Neural cell (in vitro differentiated cells): ENCODE results near the gene VWA1. TPM values are rescaled to one million over a fixed set of nuclear protein-coding genes. Genes with fewer than 3 reads are reported as not detected.

ENCODE experiments used
- H2AFZ ChIP-seq: fragments of 200-600, 300-800 bp; sonication (generic), shearing (Covaris generic); 2 replicates; pipeline ENCODE4 v1.6.0; 2014; ENCODE audit warnings: low read depth, mild to moderate bottlenecking, antibody characterized with exemption, low read length, moderate library complexity
- H3F3A ChIP-seq: fragments of 200-600 bp; shearing (Covaris generic); 2 replicates; pipeline ENCODE4 v1.6.1; 2016; ENCODE audit warnings: mild to moderate bottlenecking, moderate library complexity, mixed read lengths, antibody characterized with exemption, low read length; ENCODE audit not compliant: insufficient read depth, poor library complexity, severe bottlenecking
- H3K27ac ChIP-seq: fragments of 200-600, 300-800 bp; sonication (generic), shearing (Covaris generic); 2 replicates; pipeline ENCODE4 v1.5.1; 2014; ENCODE audit warnings: mild to moderate bottlenecking, low read length, moderate library complexity
- H3K27me3 ChIP-seq: fragments of 300-800, 200-600 bp; sonication (generic), shearing (Covaris generic); 2 replicates; pipeline ENCODE4 v1.6.0; 2014; ENCODE audit warnings: mild to moderate bottlenecking, low read depth, low read length, moderate library complexity; ENCODE audit not compliant: insufficient read depth
- H3K36me3 ChIP-seq: fragments of 300-800, 200-600 bp; sonication (generic), shearing (Covaris generic); 2 replicates; pipeline ENCODE4 v1.5.1; 2014; ENCODE audit warnings: mild to moderate bottlenecking, antibody characterized with exemption, low read length, moderate library complexity; ENCODE audit not compliant: insufficient read depth
- H3K4me2 ChIP-seq: fragments of 300-800, 200-600 bp; sonication (generic), shearing (Covaris generic); 2 replicates; pipeline ENCODE4 v1.6.0; 2014; ENCODE audit warnings: mild to moderate bottlenecking, low read length
- H3K4me3 ChIP-seq: fragments of 300-800, 200-600 bp; sonication (generic), shearing (Covaris generic); 2 replicates; pipeline ENCODE4 v1.5.1; 2014; ENCODE audit warnings: mild to moderate bottlenecking, low read length, moderate library complexity
- H3K79me2 ChIP-seq: fragments of 200-600 bp; shearing (Covaris generic); replicated peaks from 2 replicates; pipeline ENCODE4 v1.6.0; 2014; ENCODE audit warnings: mild to moderate bottlenecking, low read length, moderate library complexity; ENCODE audit not compliant: insufficient read depth
- H3K9ac ChIP-seq: fragments of 300-800, 200-600 bp; sonication (generic), shearing (Covaris generic); 2 replicates; pipeline ENCODE4 v1.6.1; 2016; ENCODE audit warnings: mild to moderate bottlenecking, low read length, mixed read lengths
- H3K9me2 ChIP-seq: fragments of 200-600 bp; shearing (Covaris generic); 2 replicates; pipeline ENCODE4 v1.6.1; 2016; ENCODE audit warnings: mild to moderate bottlenecking, low read length, mixed read lengths; ENCODE audit not compliant: insufficient read depth
- H3K9me3 ChIP-seq: fragments of 200-600, 300-800 bp; sonication (generic), shearing (Covaris generic); 2 replicates; pipeline ENCODE4 v1.6.1; 2016; ENCODE audit warnings: mild to moderate bottlenecking, mixed run types, low read length, moderate library complexity, mixed read lengths
- H4K20me1 ChIP-seq: fragments of 200-600 bp; shearing (Covaris generic); 2 replicates; pipeline ENCODE4 v1.6.1; 2016; ENCODE audit warnings: mild to moderate bottlenecking, mixed run types; ENCODE audit not compliant: insufficient read depth
- EP300 ChIP-seq: fragments of 450-650 bp; conservative IDR thresholded peaks from 2 replicates; pipeline ENCODE4 v1.6.1; 2014; ENCODE audit warnings: antibody characterized with exemption, mild to moderate bottlenecking, moderate library complexity; ENCODE audit not compliant: poor library complexity, severe bottlenecking
- EZH2 ChIP-seq: fragments of 200-600, 300-800 bp; shearing (Covaris generic), sonication (generic); IDR thresholded peaks from 2 replicates; pipeline ENCODE4 v1.6.1; 2014; ENCODE audit warnings: antibody characterized with exemption, low read length, borderline replicate concordance, mild to moderate bottlenecking; ENCODE audit not compliant: insufficient read depth, poor library complexity, severe bottlenecking
- MXI1 ChIP-seq: fragments of 450-650 bp; conservative IDR thresholded peaks from 2 replicates; pipeline ENCODE4 v1.6.1; 2014; ENCODE audit warnings: antibody characterized with exemption, mild to moderate bottlenecking; ENCODE audit not compliant: poor library complexity, severe bottlenecking
- POLR2AphosphoS5 ChIP-seq: IDR thresholded peaks from 2 replicates; pipeline ENCODE4 v1.6.1; 2012
- RAD21 ChIP-seq: fragments of 450-650 bp; conservative IDR thresholded peaks from 2 replicates; pipeline ENCODE4 v1.6.1; 2014; ENCODE audit warnings: antibody characterized with exemption, mild to moderate bottlenecking, moderate library complexity
- SMC3 ChIP-seq: fragments of 450-650 bp; conservative IDR thresholded peaks from 2 replicates; pipeline ENCODE4 v1.6.1; 2014; ENCODE audit warnings: antibody characterized with exemption, mild to moderate bottlenecking, moderate library complexity; ENCODE audit not compliant: poor library complexity
- TAF1 ChIP-seq: IDR thresholded peaks from 2 replicates; pipeline ENCODE4 v1.6.1; 2012; ENCODE audit warnings: low read depth
- polyA plus RNA-seq: library from polyadenylated mRNA; depleted of rRNA; stranded (reverse); fragments of >200 nt; gene quantifications from 2 replicates; pipeline ENCODE4 v1.2.3, GENCODE V29; 2014
- TF ChIP-seq, protein P1 (sequence below): IDR thresholded peaks from 2 replicates; pipeline ENCODE4 v1.6.1; 2012; ENCODE audit warnings: borderline replicate concordance
- TF ChIP-seq, protein P2 (sequence below): fragments of 450-650 bp; IDR thresholded peaks from 2 replicates; pipeline ENCODE4 v1.5.1; 2014; ENCODE audit warnings: antibody characterized with exemption, mild to moderate bottlenecking, moderate library complexity; ENCODE audit not compliant: poor library complexity, severe bottlenecking

VWA1 gene
- polyA plus RNA-seq, 1 donor from 2014 or later, result 0.88 TPM

DNA sequence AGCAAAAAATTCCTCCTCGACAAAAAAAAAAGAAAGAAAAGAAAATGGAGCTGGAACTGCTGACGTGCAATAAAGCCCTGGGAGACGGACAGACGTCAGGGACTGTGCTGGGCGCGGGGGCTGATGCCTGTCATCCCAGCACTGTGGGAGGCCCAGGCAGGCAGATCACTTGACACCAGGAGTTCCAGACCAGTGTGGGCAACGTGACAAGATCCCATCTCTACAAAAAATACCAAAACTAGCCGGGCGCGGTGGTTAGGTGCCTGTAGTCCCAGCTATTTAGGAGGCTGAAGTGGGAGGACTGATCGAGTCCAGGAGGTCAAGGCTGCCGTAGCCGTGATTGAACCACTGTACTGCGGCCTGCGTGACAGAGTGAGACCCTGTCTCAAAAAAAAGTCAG lies 10.8 kb upstream of the VWA1 start:
- Histone ChIP-seq H3K9me2 (no peaks in the 10 kb centered on the region), H3K27me3 (no peaks in the 10 kb centered on the region), H3K9ac (no peak overlapping the region), H2AFZ (no peak overlapping the region), H3F3A (no peaks in the 10 kb centered on the region), H4K20me1 (no peaks in the 10 kb centered on the region), H3K36me3 (no peaks in the 10 kb centered on the region), H3K4me2 (no peak overlapping the region), H3K9me3 (no peaks in the 10 kb centered on the region), H3K79me2 (no peaks in the 10 kb centered on the region), H3K27ac (no peak overlapping the region), H3K4me3 (no peak overlapping the region)
- TF ChIP-seq, protein P1, sequence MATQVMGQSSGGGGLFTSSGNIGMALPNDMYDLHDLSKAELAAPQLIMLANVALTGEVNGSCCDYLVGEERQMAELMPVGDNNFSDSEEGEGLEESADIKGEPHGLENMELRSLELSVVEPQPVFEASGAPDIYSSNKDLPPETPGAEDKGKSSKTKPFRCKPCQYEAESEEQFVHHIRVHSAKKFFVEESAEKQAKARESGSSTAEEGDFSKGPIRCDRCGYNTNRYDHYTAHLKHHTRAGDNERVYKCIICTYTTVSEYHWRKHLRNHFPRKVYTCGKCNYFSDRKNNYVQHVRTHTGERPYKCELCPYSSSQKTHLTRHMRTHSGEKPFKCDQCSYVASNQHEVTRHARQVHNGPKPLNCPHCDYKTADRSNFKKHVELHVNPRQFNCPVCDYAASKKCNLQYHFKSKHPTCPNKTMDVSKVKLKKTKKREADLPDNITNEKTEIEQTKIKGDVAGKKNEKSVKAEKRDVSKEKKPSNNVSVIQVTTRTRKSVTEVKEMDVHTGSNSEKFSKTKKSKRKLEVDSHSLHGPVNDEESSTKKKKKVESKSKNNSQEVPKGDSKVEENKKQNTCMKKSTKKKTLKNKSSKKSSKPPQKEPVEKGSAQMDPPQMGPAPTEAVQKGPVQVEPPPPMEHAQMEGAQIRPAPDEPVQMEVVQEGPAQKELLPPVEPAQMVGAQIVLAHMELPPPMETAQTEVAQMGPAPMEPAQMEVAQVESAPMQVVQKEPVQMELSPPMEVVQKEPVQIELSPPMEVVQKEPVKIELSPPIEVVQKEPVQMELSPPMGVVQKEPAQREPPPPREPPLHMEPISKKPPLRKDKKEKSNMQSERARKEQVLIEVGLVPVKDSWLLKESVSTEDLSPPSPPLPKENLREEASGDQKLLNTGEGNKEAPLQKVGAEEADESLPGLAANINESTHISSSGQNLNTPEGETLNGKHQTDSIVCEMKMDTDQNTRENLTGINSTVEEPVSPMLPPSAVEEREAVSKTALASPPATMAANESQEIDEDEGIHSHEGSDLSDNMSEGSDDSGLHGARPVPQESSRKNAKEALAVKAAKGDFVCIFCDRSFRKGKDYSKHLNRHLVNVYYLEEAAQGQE, result no peak
- TF ChIP-seq TAF1, result no peak
- no peak for TF ChIP-seq SMC3
- TF ChIP-seq EP300, result no peak
- no peak for TF ChIP-seq MXI1
- TF ChIP-seq, protein P2, sequence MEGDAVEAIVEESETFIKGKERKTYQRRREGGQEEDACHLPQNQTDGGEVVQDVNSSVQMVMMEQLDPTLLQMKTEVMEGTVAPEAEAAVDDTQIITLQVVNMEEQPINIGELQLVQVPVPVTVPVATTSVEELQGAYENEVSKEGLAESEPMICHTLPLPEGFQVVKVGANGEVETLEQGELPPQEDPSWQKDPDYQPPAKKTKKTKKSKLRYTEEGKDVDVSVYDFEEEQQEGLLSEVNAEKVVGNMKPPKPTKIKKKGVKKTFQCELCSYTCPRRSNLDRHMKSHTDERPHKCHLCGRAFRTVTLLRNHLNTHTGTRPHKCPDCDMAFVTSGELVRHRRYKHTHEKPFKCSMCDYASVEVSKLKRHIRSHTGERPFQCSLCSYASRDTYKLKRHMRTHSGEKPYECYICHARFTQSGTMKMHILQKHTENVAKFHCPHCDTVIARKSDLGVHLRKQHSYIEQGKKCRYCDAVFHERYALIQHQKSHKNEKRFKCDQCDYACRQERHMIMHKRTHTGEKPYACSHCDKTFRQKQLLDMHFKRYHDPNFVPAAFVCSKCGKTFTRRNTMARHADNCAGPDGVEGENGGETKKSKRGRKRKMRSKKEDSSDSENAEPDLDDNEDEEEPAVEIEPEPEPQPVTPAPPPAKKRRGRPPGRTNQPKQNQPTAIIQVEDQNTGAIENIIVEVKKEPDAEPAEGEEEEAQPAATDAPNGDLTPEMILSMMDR, result no peak
- no peak for TF ChIP-seq POLR2AphosphoS5
- TF ChIP-seq RAD21, result no peak
- TF ChIP-seq EZH2, result no peak

DNA sequence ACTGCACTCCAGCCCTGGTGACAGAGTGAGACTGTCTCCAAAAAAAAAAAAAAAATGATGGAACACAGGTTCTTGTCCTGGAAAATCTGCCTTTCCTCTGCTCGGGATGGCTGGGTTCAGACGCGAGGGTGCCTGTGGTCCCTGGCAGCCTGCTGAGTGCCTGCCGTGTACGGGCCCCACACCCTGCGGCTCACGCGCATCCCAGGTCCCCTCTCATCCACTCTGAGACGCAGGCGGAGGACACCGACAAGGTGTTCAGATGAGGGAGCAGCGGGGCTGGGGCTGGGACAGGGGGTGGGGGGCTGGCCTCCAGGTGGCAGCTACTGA lies 10.1 kb upstream of the VWA1 start:
- no peaks in the 10 kb centered on the region for H4K20me1 ChIP-seq
- no peaks in the 10 kb centered on the region for H3K27me3 ChIP-seq
- H2AFZ ChIP-seq, result no peak overlapping the region
- no peak overlapping the region for H3K9ac ChIP-seq
- H3K27ac ChIP-seq, result no peak overlapping the region
- TF ChIP-seq EP300 (no peak), SMC3 (no peak), POLR2AphosphoS5 (no peak), TAF1 (no peak), EZH2 (no peak), RAD21 (no peak), MXI1 (no peak)
- TF ChIP-seq, protein P2, result no peak
- TF ChIP-seq, protein P1, result no peak
- H3K4me3 ChIP-seq, result no peak overlapping the region
- H3F3A ChIP-seq, result no peaks in the 10 kb centered on the region
- no peaks in the 10 kb centered on the region for H3K79me2 ChIP-seq
- no peaks in the 10 kb centered on the region for H3K9me3 ChIP-seq
- no peak overlapping the region for H3K4me2 ChIP-seq
- no peaks in the 10 kb centered on the region for H3K9me2 ChIP-seq
- no peaks in the 10 kb centered on the region for H3K36me3 ChIP-seq
